Stomach (tissue), 4 donors: ENCODE measurements around the gene ZNF274.

Source experiments
- CTCF ChIP-seq, 7 experiments: fragments of 450-650 bp in 4 of 7; fragments of 200-600 bp in 3 of 7; sonication (generic) in 3 of 7; IDR thresholded peaks; one replicate each; pipeline ENCODE4 v1.5.1; 2016 to 2019; ENCODE audit warnings: antibody characterized with exemption in 7 of 7, control low read depth in 2 of 7, mild to moderate bottlenecking in 1 of 7
- POLR2A ChIP-seq, 4 donors: fragments of 450-650 bp; IDR thresholded peaks; one replicate each; pipeline ENCODE4 v1.6.1; 2016; ENCODE audit warnings: antibody characterized with exemption in 4 of 4, control low read depth in 2 of 4, mild to moderate bottlenecking in 1 of 4, moderate library complexity in 1 of 4

- TF ChIP-seq CTCF (IDR thresholded peaks at IDR 0.05), result no peak
- no peak for TF ChIP-seq POLR2A (IDR thresholded peaks at IDR 0.05)
Measured at GRCh38 chr19:58196901-58197616, 14.2 kb downstream of the ZNF274 start.
